ENCODE results near the gene NIBAN1. TPM values are rescaled to one million over a fixed set of nuclear protein-coding genes. Genes with fewer than 3 reads are reported as not detected.
A peak's percentile ranks its signal among the peaks of the same experiment; 100 is the strongest.

The NIBAN1 gene
- total RNA-seq, 1 donor from 2014 or later, result 74.6 TPM

- no peaks in the 10 kb centered on the region for H3K36me3 ChIP-seq
- H3K9me3 ChIP-seq, result no peaks in the 10 kb centered on the region
- no peaks in the 10 kb centered on the region for H3K27me3 ChIP-seq
- H3K4me1 ChIP-seq, result peaks cover 0 to 20% of the 10 kb centered on the region in 2 donors
- H3K4me3 ChIP-seq, result no peak overlapping the region
- peak overlapping the region; percentile 11 to 38 for H3K27ac ChIP-seq
- intact Hi-C loops (cut with DNase I), result no loop called here
- no peak for TF ChIP-seq CTCF (IDR thresholded peaks at IDR 0.05)
- DNase-seq (ENCODE audit: low spot score in 2 of 2), result no peak
Observed at GRCh38 chr1:184928394-184928793, 45.9 kb downstream of the NIBAN1 start.

Other genes with a start within 250 kb of the NIBAN1 start
- 23.1 TPM for gene EDEM3, start 219.7 kb downstream of the NIBAN1 start, total RNA-seq
- gene RNF2, start 71.0 kb upstream of the NIBAN1 start, total RNA-seq, result 4.0 TPM
- 0.96 TPM for gene TRMT1L, start 182.4 kb upstream of the NIBAN1 start, total RNA-seq
- 0.43 TPM for gene SWT1, start 182.7 kb upstream of the NIBAN1 start, total RNA-seq

Data from ascending aorta (tissue), 2 donors.